Panc1 (cell line): ENCODE measurements around the gene KLC4. TPM values are rescaled to one million over a fixed set of nuclear protein-coding genes. Genes with fewer than 3 reads are reported as not detected.

Experiments
- ATAC-seq: fragments of 200-7000 bp; cut with Tn5 transposase; 2 replicates; pipeline ENCODE4 v1.9.1; 2020; ENCODE audit warnings: mild to moderate bottlenecking, moderate library complexity
- BruUV-seq: library from RNA; stranded (reverse); fragments of 400-500 nt; replicated peaks from 2 replicates; lab custom pipeline; 2021; lab: Mats Ljungman, UMichigan
- CTCF ChIA-PET: fragments of 300-600 bp; sonication (Branson Sonifier 250); formaldehyde crosslinking; loops from one replicate; lab custom pipeline; 2022; ENCODE audit warnings: antibody characterized with exemption; lab: Charles Lee
- POLR2A ChIA-PET: fragments of 300-600 bp; sonication (Branson Sonifier 250); formaldehyde crosslinking; loops from one replicate; lab custom pipeline; 2022; ENCODE audit warnings: antibody characterized with exemption; lab: Charles Lee
- DNase-seq: peaks from one replicate; pipeline ENCODE4 v3.0.0-alpha.2; 2010; ENCODE audit warnings: low read depth, low spot score
- H3K27ac ChIP-seq: 2 replicates; pipeline ENCODE4 v1.5.1; 2011; ENCODE audit warnings: mild to moderate bottlenecking, low read length, inconsistent platforms
- H3K27me3 ChIP-seq: fragments of 200-500 bp; sonication (Bioruptor generic); 2 replicates; pipeline ENCODE4 v1.6.0; 2014; ENCODE audit warnings: low read length, inconsistent platforms; ENCODE audit not compliant: control insufficient read depth, insufficient read depth
- H3K36me3 ChIP-seq: fragments of 200-500 bp; sonication (Bioruptor generic); 2 replicates; pipeline ENCODE4 v1.5.1; 2014; ENCODE audit warnings: inconsistent platforms, mild to moderate bottlenecking, low read length, moderate library complexity; ENCODE audit not compliant: control insufficient read depth, insufficient read depth
- H3K4me1 ChIP-seq: 2 replicates; pipeline ENCODE4 v1.5.1; 2011; ENCODE audit warnings: inconsistent platforms, mild to moderate bottlenecking, low read length, moderate library complexity; ENCODE audit not compliant: control insufficient read depth, insufficient read depth
- H3K4me3 ChIP-seq, 2 experiments: 2 replicates each; pipeline ENCODE4 v1.5.1; 2011 to 2012; ENCODE audit warnings: low read depth in 2 of 2, low read length in 2 of 2, mild to moderate bottlenecking in 2 of 2, inconsistent platforms in 1 of 2, moderate library complexity in 1 of 2
- H3K9me3 ChIP-seq: fragments of 200-500 bp; sonication (Bioruptor generic); 2 replicates; pipeline ENCODE4 v1.5.1; 2014; ENCODE audit warnings: low read depth, mild to moderate bottlenecking, inconsistent platforms, low read length, moderate library complexity; ENCODE audit not compliant: control insufficient read depth, insufficient read depth
- CTCF ChIP-seq: fragments of 450-650 bp; IDR thresholded peaks from 2 replicates; pipeline ENCODE4 v1.5.1; 2017; ENCODE audit warnings: mild to moderate bottlenecking
- POLR2AphosphoS5 ChIP-seq: IDR thresholded peaks from 2 replicates; pipeline ENCODE4 v1.6.1; 2012; ENCODE audit warnings: mild to moderate bottlenecking, low read depth, low read length, moderate library complexity
- SIN3A ChIP-seq: IDR thresholded peaks from 2 replicates; pipeline ENCODE4 v1.6.1; 2012; ENCODE audit warnings: low read depth, mild to moderate bottlenecking, low read length, moderate library complexity, borderline replicate concordance; ENCODE audit not compliant: insufficient read depth
- TCF7L2 ChIP-seq: IDR thresholded peaks from 2 replicates; pipeline ENCODE4 v1.6.1; 2011; ENCODE audit warnings: mild to moderate bottlenecking, low read depth, low read length, inconsistent platforms
- in situ Hi-C: cut with HindIII; loops from 2 replicates; pipeline ENCODE4 v1.10.0; 2016; ENCODE audit warnings: low sequenced_read_pairs, low pct_unique_long_range_greater_than_20kb
- intact Hi-C: fragments of 100-400 bp; cut with micrococcal nuclease; formaldehyde crosslinking; loops from one replicate; pipeline ENCODE4 v1.10.0; 2022; ENCODE audit not compliant: unreplicated experiment
- total RNA-seq: library from RNA; stranded (reverse); gene quantifications from one replicate; pipeline ENCODE4 v1.2.1, GENCODE V29; 2021; ENCODE audit not compliant: unreplicated experiment
- TF ChIP-seq, protein P1 (sequence below), 2 experiments: IDR thresholded peaks; 2 replicates each; pipeline ENCODE4 v1.6.1; 2011 to 2012; ENCODE audit warnings: low read depth in 2 of 2, control low read depth in 1 of 2, low read length in 1 of 2, mild to moderate bottlenecking in 1 of 2, moderate library complexity in 1 of 2; ENCODE audit not compliant: insufficient read depth in 1 of 2

KLC4 gene
- total RNA-seq, 1 experiment from 2014 or later: 22.6 TPM

- 0 out of 2 replicates have a peak overlapping the region, but pooled peaks have one; percentile 27 for H3K27ac ChIP-seq
- H3K27me3 ChIP-seq: no peaks in the 10 kb centered on the region
- intact Hi-C loops: no loop called here
- no peak for DNase-seq
- no peak for TF ChIP-seq POLR2AphosphoS5
- no peak for TF ChIP-seq SIN3A
- TF ChIP-seq TCF7L2: no peak
- TF ChIP-seq, protein P1, sequence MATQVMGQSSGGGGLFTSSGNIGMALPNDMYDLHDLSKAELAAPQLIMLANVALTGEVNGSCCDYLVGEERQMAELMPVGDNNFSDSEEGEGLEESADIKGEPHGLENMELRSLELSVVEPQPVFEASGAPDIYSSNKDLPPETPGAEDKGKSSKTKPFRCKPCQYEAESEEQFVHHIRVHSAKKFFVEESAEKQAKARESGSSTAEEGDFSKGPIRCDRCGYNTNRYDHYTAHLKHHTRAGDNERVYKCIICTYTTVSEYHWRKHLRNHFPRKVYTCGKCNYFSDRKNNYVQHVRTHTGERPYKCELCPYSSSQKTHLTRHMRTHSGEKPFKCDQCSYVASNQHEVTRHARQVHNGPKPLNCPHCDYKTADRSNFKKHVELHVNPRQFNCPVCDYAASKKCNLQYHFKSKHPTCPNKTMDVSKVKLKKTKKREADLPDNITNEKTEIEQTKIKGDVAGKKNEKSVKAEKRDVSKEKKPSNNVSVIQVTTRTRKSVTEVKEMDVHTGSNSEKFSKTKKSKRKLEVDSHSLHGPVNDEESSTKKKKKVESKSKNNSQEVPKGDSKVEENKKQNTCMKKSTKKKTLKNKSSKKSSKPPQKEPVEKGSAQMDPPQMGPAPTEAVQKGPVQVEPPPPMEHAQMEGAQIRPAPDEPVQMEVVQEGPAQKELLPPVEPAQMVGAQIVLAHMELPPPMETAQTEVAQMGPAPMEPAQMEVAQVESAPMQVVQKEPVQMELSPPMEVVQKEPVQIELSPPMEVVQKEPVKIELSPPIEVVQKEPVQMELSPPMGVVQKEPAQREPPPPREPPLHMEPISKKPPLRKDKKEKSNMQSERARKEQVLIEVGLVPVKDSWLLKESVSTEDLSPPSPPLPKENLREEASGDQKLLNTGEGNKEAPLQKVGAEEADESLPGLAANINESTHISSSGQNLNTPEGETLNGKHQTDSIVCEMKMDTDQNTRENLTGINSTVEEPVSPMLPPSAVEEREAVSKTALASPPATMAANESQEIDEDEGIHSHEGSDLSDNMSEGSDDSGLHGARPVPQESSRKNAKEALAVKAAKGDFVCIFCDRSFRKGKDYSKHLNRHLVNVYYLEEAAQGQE (IDR thresholded peaks at IDR 0.05; ENCODE audit: insufficient read depth in 1 of 2, low read depth in 2 of 2, low read length in 1 of 2): no peak
- no peak for TF ChIP-seq CTCF
- no peak overlapping the region for H3K4me3 ChIP-seq
- POLR2A ChIA-PET: no interaction called here
- H3K36me3 ChIP-seq: no peaks in the 10 kb centered on the region
- no peak for ATAC-seq
- CTCF ChIA-PET: interaction anchor here (0.6 kb wide), 1 partner anchor 56 kb away, joined by 4 read pairs; no protein-coding TSS in a partner anchor
- peaks cover 56% of the 10 kb centered on the region for H3K4me1 ChIP-seq
- in situ Hi-C loops: no loop called here
- no TSS peak for BruUV-seq
- H3K9me3 ChIP-seq: no peaks in the 10 kb centered on the region
Measured at GRCh38 chr6:43123461-43124314, 64.3 kb downstream of the KLC4 start.

DNA sequence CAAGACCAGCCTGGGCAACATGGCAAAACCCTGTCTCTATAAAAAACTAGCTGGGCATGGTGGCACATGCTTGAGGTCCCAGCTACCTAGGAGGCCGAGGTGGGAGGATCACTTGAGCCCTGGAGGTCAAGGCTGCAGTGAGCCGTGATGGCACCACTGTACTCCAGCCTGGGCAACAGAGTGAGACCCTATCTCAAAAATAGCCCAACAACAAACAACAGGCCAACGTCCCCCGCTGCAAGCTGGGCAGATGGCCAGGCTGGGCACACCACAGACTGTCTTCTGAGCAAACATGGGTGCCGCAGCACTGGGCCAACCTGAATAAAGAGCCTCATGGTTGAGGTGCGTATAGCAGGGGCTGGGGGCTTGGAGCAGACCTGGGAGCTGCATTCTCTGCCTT is 65.0 kb downstream of the KLC4 start:
- H3K4me1 ChIP-seq: peaks cover 62% of the 10 kb centered on the region
- ATAC-seq: no peak
- intact Hi-C loops: no loop called here
- ChIA-PET POLR2A (interaction anchor here (0.6 kb wide), 1 partner anchor 33 kb away, joined by 4 read pairs; no protein-coding TSS in a partner anchor), CTCF (interaction anchor here (0.6 kb wide), 1 partner anchor 57 kb away, joined by 4 read pairs; no protein-coding TSS in a partner anchor)
- DNase-seq: no peak
- TF ChIP-seq TCF7L2 (no peak), CTCF (no peak), POLR2AphosphoS5 (no peak), SIN3A (no peak)
- TF ChIP-seq, protein P1 (IDR thresholded peaks at IDR 0.05; ENCODE audit: insufficient read depth in 1 of 2, low read depth in 2 of 2, low read length in 1 of 2): no peak
- no peaks in the 10 kb centered on the region for H3K36me3 ChIP-seq
- in situ Hi-C loops: no loop called here
- H3K27me3 ChIP-seq: no peaks in the 10 kb centered on the region
- no peak overlapping the region for H3K4me3 ChIP-seq
- H3K9me3 ChIP-seq: no peaks in the 10 kb centered on the region
- H3K27ac ChIP-seq: 0 out of 2 replicates have a peak overlapping the region, but pooled peaks have one; percentile 27
- no TSS peak for BruUV-seq
